HG02571 (cell line): ENCODE data around the gene NFE2.
"Not testable (repeated sequence)": the region's sequence is repeated elsewhere in the genome, so short reads cannot be mapped to it uniquely, and the experiment has no call there.

Experiments used
- ATAC-seq: cut with Tn5 transposase; IDR thresholded peaks from one replicate; pipeline ENCODE4 v1.9.1; 2021; ENCODE audit warnings: mild to moderate bottlenecking, moderate library complexity; ENCODE audit not compliant: unreplicated experiment

The NFE2 gene

GRCh38 chr12:54284070-54284780, 16.6 kb downstream of the NFE2 start:
- not testable (repeated sequence) for ATAC-seq

- ATAC-seq: no peak
Measured at GRCh38 chr12:54282949-54283593, 17.7 kb downstream of the NFE2 start.

- not testable (repeated sequence) for ATAC-seq
Measured at GRCh38 chr12:54281694-54282093, 19.1 kb downstream of the NFE2 start.

GRCh38 chr12:54281261-54281638, 19.6 kb downstream of the NFE2 start:
- not testable (repeated sequence) for ATAC-seq

GRCh38 chr12:54280468-54281260, 20.2 kb downstream of the NFE2 start, which contains the start of gene HNRNPA1:
HNRNPA1 (plus strand) TSS chr12:54280726; CDS start chr12:54280808, 82 bp downstream.
- peak; percentile 82 for ATAC-seq

GRCh38 chr12:54279632-54280467, 21.0 kb downstream of the NFE2 start, which contains the start of gene CBX5:
CBX5 (minus strand) TSS chr12:54280122; CDS start chr12:54257650, 22,472 bp downstream.
- ATAC-seq: peak; percentile 69

- no peak for ATAC-seq
Measured at GRCh38 chr12:54279227-54279631, 21.6 kb downstream of the NFE2 start.

- no peak for ATAC-seq
Measured at GRCh38 chr12:54277823-54278276, 23.0 kb downstream of the NFE2 start.

GRCh38 chr12:54276368-54276767, 24.4 kb downstream of the NFE2 start:
- ATAC-seq: no peak

- no peak for ATAC-seq
Measured at GRCh38 chr12:54273981-54274380, 26.8 kb downstream of the NFE2 start.

GRCh38 chr12:54272214-54272613, 28.6 kb downstream of the NFE2 start:
- no peak for ATAC-seq

GRCh38 chr12:54270345-54270744, 30.5 kb downstream of the NFE2 start:
- no peak for ATAC-seq

GRCh38 chr12:54266852-54267251, 34.0 kb downstream of the NFE2 start:
- no peak for ATAC-seq

GRCh38 chr12:54265364-54265812, 35.4 kb downstream of the NFE2 start:
- ATAC-seq: no peak

- ATAC-seq: no peak
Measured at GRCh38 chr12:54262403-54262925, 38.4 kb downstream of the NFE2 start.

GRCh38 chr12:54261815-54262402, 38.9 kb downstream of the NFE2 start:
- no peak for ATAC-seq

- ATAC-seq: peak; percentile 80
Measured at GRCh38 chr12:54259194-54260011, 41.4 kb downstream of the NFE2 start.

GRCh38 chr12:54258201-54258681, 42.6 kb downstream of the NFE2 start:
- ATAC-seq: no peak

- no peak for ATAC-seq
Measured at GRCh38 chr12:54257332-54257731, 43.5 kb downstream of the NFE2 start.
